ENCODE results near the gene MID1IP1.

MID1IP1 gene

DNA sequence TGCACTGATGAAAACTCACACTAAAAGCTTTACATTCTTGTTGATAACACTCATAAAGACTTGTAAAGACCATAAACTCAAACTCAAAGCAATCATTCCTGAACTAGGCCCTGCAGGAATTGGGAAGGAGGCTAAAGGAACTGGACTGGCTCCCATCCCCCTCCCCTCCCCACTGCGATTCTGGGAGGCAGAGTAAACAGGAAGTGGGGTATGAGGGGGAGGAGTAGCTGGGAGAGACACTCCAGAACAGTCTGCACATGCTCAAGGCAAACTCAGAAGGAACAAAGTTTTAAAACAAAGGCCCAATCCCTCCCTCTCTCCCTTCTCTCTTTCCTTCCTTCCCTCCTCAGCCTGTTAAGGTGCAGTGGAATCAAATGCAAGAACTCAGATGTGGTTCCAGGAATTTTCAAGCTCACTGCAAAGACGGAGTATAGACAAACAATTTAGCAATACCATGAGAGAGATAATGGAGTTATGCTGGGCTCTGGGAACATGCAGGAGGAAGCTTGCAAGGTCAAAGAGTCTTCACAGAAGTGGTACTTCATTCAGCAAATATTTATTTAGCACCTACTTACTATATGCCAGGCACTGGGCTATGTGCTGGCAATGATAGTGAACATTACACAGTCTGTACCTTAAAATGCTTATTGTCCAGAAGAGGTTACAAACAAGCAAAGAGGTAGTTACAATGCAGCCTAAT, 15.9 kb downstream of the MID1IP1 start:
- no peaks in the 10 kb centered on the region for H3K4me1 ChIP-seq (ENCODE audit: insufficient read depth, insufficient read length)

DNA sequence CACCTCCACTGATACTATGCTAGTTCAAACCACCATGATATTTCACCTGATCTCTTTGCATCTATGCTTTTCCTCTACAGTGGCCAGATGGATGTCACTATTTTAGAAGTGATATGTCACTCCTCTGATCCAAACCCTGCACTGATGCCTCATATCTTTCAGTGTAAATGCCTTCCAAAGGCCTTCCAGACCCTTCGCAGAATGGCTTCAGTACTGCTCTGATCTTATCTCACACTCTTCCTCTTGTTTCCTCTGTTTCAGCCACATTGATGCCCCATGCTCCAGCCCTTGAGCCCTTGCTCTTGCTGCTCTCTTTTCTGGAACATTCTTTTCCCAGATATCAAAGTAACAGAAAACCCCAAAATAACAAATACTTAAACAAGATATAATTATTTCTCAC, 17.9 kb downstream of the MID1IP1 start:
- Histone ChIP-seq H3K36me3 (ENCODE audit: insufficient read depth, insufficient read length, low read length) (no peaks in the 10 kb centered on the region), H3K9me3 (ENCODE audit: insufficient read depth, low read length) (no peaks in the 10 kb centered on the region), H3K9ac (ENCODE audit: insufficient read length, low read depth) (no peak overlapping the region), H3K4me3 (ENCODE audit: insufficient read length, low read depth) (no peak overlapping the region), H3K4me1 (ENCODE audit: insufficient read depth, insufficient read length) (no peaks in the 10 kb centered on the region), H3K27me3 (ENCODE audit: insufficient read depth, insufficient read length) (no peaks in the 10 kb centered on the region)
- TF ChIP-seq ZNF274 (IDR thresholded peaks at IDR 0.05; ENCODE audit: low read depth, low read length), result no peak
- no peak for TF ChIP-seq SUZ12 (IDR thresholded peaks at IDR 0.05; ENCODE audit: extremely low read depth, insufficient read depth, insufficient read length)
- no peak for TF ChIP-seq YY1 (IDR thresholded peaks at IDR 0.05; ENCODE audit: insufficient read depth, insufficient read length)
- no peak for DNase-seq (ENCODE audit: low read depth, low spot score)

More for the DNA sequence above, 15.9 kb downstream of the MID1IP1 start:
- no peaks in the 10 kb centered on the region for H3K27me3 ChIP-seq (ENCODE audit: insufficient read depth, insufficient read length)
- no peaks in the 10 kb centered on the region for H3K36me3 ChIP-seq (ENCODE audit: insufficient read depth, insufficient read length, low read length)
- TF ChIP-seq SUZ12 (IDR thresholded peaks at IDR 0.05; ENCODE audit: extremely low read depth, insufficient read depth, insufficient read length), result no peak
- TF ChIP-seq YY1 (IDR thresholded peaks at IDR 0.05; ENCODE audit: insufficient read depth, insufficient read length), result no peak
- no peak for TF ChIP-seq ZNF274 (IDR thresholded peaks at IDR 0.05; ENCODE audit: low read depth, low read length)
- H3K9me3 ChIP-seq (ENCODE audit: insufficient read depth, low read length), result no peaks in the 10 kb centered on the region
- H3K4me3 ChIP-seq (ENCODE audit: insufficient read length, low read depth), result no peak overlapping the region
- no peak overlapping the region for H3K9ac ChIP-seq (ENCODE audit: insufficient read length, low read depth)
- peak; percentile 55 for DNase-seq (ENCODE audit: low read depth, low spot score)

- no peaks in the 10 kb centered on the region for H3K27me3 ChIP-seq (ENCODE audit: insufficient read depth, insufficient read length)
- DNase-seq (ENCODE audit: low read depth, low spot score), result no peak
- H3K9ac ChIP-seq (ENCODE audit: insufficient read length, low read depth), result no peak overlapping the region
- H3K9me3 ChIP-seq (ENCODE audit: insufficient read depth, low read length), result no peaks in the 10 kb centered on the region
- TF ChIP-seq SUZ12 (IDR thresholded peaks at IDR 0.05; ENCODE audit: extremely low read depth, insufficient read depth, insufficient read length) (no peak), ZNF274 (IDR thresholded peaks at IDR 0.05; ENCODE audit: low read depth, low read length) (no peak)
- H3K4me3 ChIP-seq (ENCODE audit: insufficient read length, low read depth), result no peak overlapping the region
- H3K4me1 ChIP-seq (ENCODE audit: insufficient read depth, insufficient read length), result no peaks in the 10 kb centered on the region
- no peaks in the 10 kb centered on the region for H3K36me3 ChIP-seq (ENCODE audit: insufficient read depth, insufficient read length, low read length)
Observed at GRCh38 chrX:38819709-38820108, 18.4 kb downstream of the MID1IP1 start.

- no peaks in the 10 kb centered on the region for H3K9me3 ChIP-seq (ENCODE audit: insufficient read depth, low read length)
- H3K9ac ChIP-seq (ENCODE audit: insufficient read length, low read depth), result no peak overlapping the region
- no peak overlapping the region for H3K4me3 ChIP-seq (ENCODE audit: insufficient read length, low read depth)
- DNase-seq (ENCODE audit: low read depth, low spot score), result no peak
- no peaks in the 10 kb centered on the region for H3K4me1 ChIP-seq (ENCODE audit: insufficient read depth, insufficient read length)
- no peaks in the 10 kb centered on the region for H3K36me3 ChIP-seq (ENCODE audit: insufficient read depth, insufficient read length, low read length)
- no peaks in the 10 kb centered on the region for H3K27me3 ChIP-seq (ENCODE audit: insufficient read depth, insufficient read length)
- TF ChIP-seq ZNF274 (IDR thresholded peaks at IDR 0.05; ENCODE audit: low read depth, low read length), result no peak
- TF ChIP-seq SUZ12 (IDR thresholded peaks at IDR 0.05; ENCODE audit: extremely low read depth, insufficient read depth, insufficient read length), result no peak
- no peak for TF ChIP-seq YY1 (IDR thresholded peaks at IDR 0.05; ENCODE audit: insufficient read depth, insufficient read length)
Observed at GRCh38 chrX:38820751-38821150, 19.5 kb downstream of the MID1IP1 start.

DNA sequence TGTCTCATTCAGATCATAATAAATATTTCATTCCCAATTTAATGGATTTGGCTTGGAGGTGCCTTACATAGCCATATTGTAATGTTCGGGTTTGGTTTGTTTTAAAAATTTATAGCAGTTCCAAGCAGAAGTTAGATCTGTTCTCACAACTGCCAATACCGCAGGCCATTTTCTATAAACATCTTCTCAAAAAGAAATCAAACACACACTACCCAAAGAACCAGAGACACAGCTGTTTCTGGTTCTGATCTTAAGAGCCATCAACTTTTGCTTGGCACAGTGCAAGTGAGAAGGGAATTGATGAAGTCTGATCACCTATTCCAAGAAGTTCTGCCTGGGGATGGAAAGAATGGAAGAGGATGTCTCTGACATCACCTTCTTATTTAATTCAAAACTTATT, 22.9 kb downstream of the MID1IP1 start:
- no peak for TF ChIP-seq ZNF274 (IDR thresholded peaks at IDR 0.05; ENCODE audit: low read depth, low read length)
- TF ChIP-seq YY1 (IDR thresholded peaks at IDR 0.05; ENCODE audit: insufficient read depth, insufficient read length), result no peak
- TF ChIP-seq SUZ12 (IDR thresholded peaks at IDR 0.05; ENCODE audit: extremely low read depth, insufficient read depth, insufficient read length), result no peak
- Histone ChIP-seq H3K27me3 (ENCODE audit: insufficient read depth, insufficient read length) (no peaks in the 10 kb centered on the region), H3K4me3 (ENCODE audit: insufficient read length, low read depth) (no peak overlapping the region), H3K36me3 (ENCODE audit: insufficient read depth, insufficient read length, low read length) (no peaks in the 10 kb centered on the region), H3K9ac (ENCODE audit: insufficient read length, low read depth) (no peak overlapping the region), H3K9me3 (ENCODE audit: insufficient read depth, low read length) (no peaks in the 10 kb centered on the region), H3K4me1 (ENCODE audit: insufficient read depth, insufficient read length) (no peaks in the 10 kb centered on the region)
- DNase-seq (ENCODE audit: low read depth, low spot score), result no peak

- DNase-seq (ENCODE audit: low read depth, low spot score), result no peak
- H3K36me3 ChIP-seq (ENCODE audit: insufficient read depth, insufficient read length, low read length), result no peaks in the 10 kb centered on the region
- TF ChIP-seq SUZ12 (IDR thresholded peaks at IDR 0.05; ENCODE audit: extremely low read depth, insufficient read depth, insufficient read length), result no peak
- no peak for TF ChIP-seq ZNF274 (IDR thresholded peaks at IDR 0.05; ENCODE audit: low read depth, low read length)
- no peak for TF ChIP-seq YY1 (IDR thresholded peaks at IDR 0.05; ENCODE audit: insufficient read depth, insufficient read length)
Observed at GRCh38 chrX:38831949-38832348, 30.7 kb downstream of the MID1IP1 start.

GRCh38 chrX:38837389-38837788, 36.1 kb downstream of the MID1IP1 start:
- H3K4me1 ChIP-seq (ENCODE audit: insufficient read depth, insufficient read length), result no peaks in the 10 kb centered on the region
- no peak for DNase-seq (ENCODE audit: low read depth, low spot score)
- no peaks in the 10 kb centered on the region for H3K27me3 ChIP-seq (ENCODE audit: insufficient read depth, insufficient read length)
- H3K36me3 ChIP-seq (ENCODE audit: insufficient read depth, insufficient read length, low read length), result no peaks in the 10 kb centered on the region
- H3K4me3 ChIP-seq (ENCODE audit: insufficient read length, low read depth), result no peak overlapping the region
- TF ChIP-seq SUZ12 (IDR thresholded peaks at IDR 0.05; ENCODE audit: extremely low read depth, insufficient read depth, insufficient read length) (no peak), ZNF274 (IDR thresholded peaks at IDR 0.05; ENCODE audit: low read depth, low read length) (no peak), YY1 (IDR thresholded peaks at IDR 0.05; ENCODE audit: insufficient read depth, insufficient read length) (no peak)
- no peak overlapping the region for H3K9ac ChIP-seq (ENCODE audit: insufficient read length, low read depth)
- no peaks in the 10 kb centered on the region for H3K9me3 ChIP-seq (ENCODE audit: insufficient read depth, low read length)

More at GRCh38 chrX:38831949-38832348, 30.7 kb downstream of the MID1IP1 start:
- Histone ChIP-seq H3K9ac (ENCODE audit: insufficient read length, low read depth) (no peak overlapping the region), H3K9me3 (ENCODE audit: insufficient read depth, low read length) (no peaks in the 10 kb centered on the region), H3K4me3 (ENCODE audit: insufficient read length, low read depth) (no peak overlapping the region), H3K27me3 (ENCODE audit: insufficient read depth, insufficient read length) (no peaks in the 10 kb centered on the region), H3K4me1 (ENCODE audit: insufficient read depth, insufficient read length) (no peaks in the 10 kb centered on the region)

Data from NT2/D1 (cell line).